ENCODE measurements around the gene COBL.

- TF ChIP-seq CTCF (optimal IDR thresholded peaks at IDR 0.05 in 1 of 3, IDR thresholded peaks at IDR 0.05 in 1 of 3, conservative IDR thresholded peaks at IDR 0.05 in 1 of 3; ENCODE audit: extremely low read depth in 1 of 3, insufficient read depth in 2 of 3, low read length in 3 of 3) (no peak), EZH2 (IDR thresholded peaks at IDR 0.05; ENCODE audit: low read length) (no peak)
Observed at GRCh38 chr7:51307651-51308210, 8.9 kb downstream of the COBL start.
